Measurements from ENCODE around the gene PSORS1C2. TPM values are rescaled to one million over a fixed set of nuclear protein-coding genes. Genes with fewer than 3 reads are reported as not detected.
A peak's percentile ranks its signal among the peaks of the same experiment; 100 is the strongest.

Gene PSORS1C2
- total RNA-seq, 1 experiment from 2014 or later, result 0.55 TPM

- no peak for TF ChIP-seq JAZF1 (CRISPR knock-in tag; IDR thresholded peaks at IDR 0.05)
- no peak for TF ChIP-seq TEAD1 (CRISPR knock-in tag; IDR thresholded peaks at IDR 0.05)
- no peak for TF ChIP-seq SMAD3 (CRISPR knock-in tag; IDR thresholded peaks at IDR 0.05; ENCODE audit: borderline replicate concordance)
- TF ChIP-seq ZNF396 (CRISPR knock-in tag; IDR thresholded peaks at IDR 0.05; ENCODE audit: borderline replicate concordance), result no peak
- no peak for TF ChIP-seq KAT7 (CRISPR knock-in tag; IDR thresholded peaks at IDR 0.05; ENCODE audit: borderline replicate concordance)
- no peak for TF ChIP-seq NR1H2 (CRISPR knock-in tag; IDR thresholded peaks at IDR 0.05)
- TF ChIP-seq ZNF281 (CRISPR knock-in tag; IDR thresholded peaks at IDR 0.05), result 0 out of 2 replicates have a peak, but pooled peaks have one; percentile 21
- TF ChIP-seq ZMAT4 (CRISPR knock-in tag; IDR thresholded peaks at IDR 0.05), result no peak
- no peak for TF ChIP-seq ZNF219 (CRISPR knock-in tag; IDR thresholded peaks at IDR 0.05; ENCODE audit: borderline replicate concordance)
- TF ChIP-seq CREB1 (CRISPR knock-in tag; IDR thresholded peaks at IDR 0.05), result 0 out of 2 replicates have a peak, but pooled peaks have one; percentile 20
- TF ChIP-seq NFE2L1 (CRISPR knock-in tag; IDR thresholded peaks at IDR 0.05), result no peak
- TF ChIP-seq FOXK1 (CRISPR knock-in tag; IDR thresholded peaks at IDR 0.05), result no peak
- no peak for TF ChIP-seq ZNF416 (CRISPR knock-in tag; IDR thresholded peaks at IDR 0.05)
- no peak for TF ChIP-seq ZNF232 (CRISPR knock-in tag; IDR thresholded peaks at IDR 0.05)
- no peak for TF ChIP-seq PREB (CRISPR knock-in tag; IDR thresholded peaks at IDR 0.05; ENCODE audit: borderline replicate concordance)
- TF ChIP-seq ZNF138 (CRISPR knock-in tag; conservative IDR thresholded peaks at IDR 0.05), result no peak
- TF ChIP-seq NFYB (CRISPR knock-in tag; conservative IDR thresholded peaks at IDR 0.05; ENCODE audit: low read depth), result no peak
- no peak for TF ChIP-seq GRHL2 (CRISPR knock-in tag; IDR thresholded peaks at IDR 0.05; ENCODE audit: insufficient replicate concordance, severe bottlenecking)
- TF ChIP-seq FOXP1 (CRISPR knock-in tag; IDR thresholded peaks at IDR 0.05; ENCODE audit: borderline replicate concordance), result peak; percentile 57; the same call in 1 of the 2 replicates
- no peak for TF ChIP-seq MXD4 (CRISPR knock-in tag; IDR thresholded peaks at IDR 0.05; ENCODE audit: borderline replicate concordance)
- TF ChIP-seq NFATC4 (CRISPR knock-in tag; IDR thresholded peaks at IDR 0.05), result peak; percentile 68; the same call in 1 of the 2 replicates
- TF ChIP-seq SOX15 (CRISPR knock-in tag; IDR thresholded peaks at IDR 0.05), result no peak
- peak; percentile 35; the same call in 1 of the 2 replicates for TF ChIP-seq MAX (CRISPR knock-in tag; IDR thresholded peaks at IDR 0.05)
- no peak for TF ChIP-seq SP1 (CRISPR knock-in tag; conservative IDR thresholded peaks at IDR 0.05)
- no peak for TF ChIP-seq OVOL2 (CRISPR knock-in tag; IDR thresholded peaks at IDR 0.05; ENCODE audit: borderline replicate concordance)
- TF ChIP-seq NR2C2 (CRISPR knock-in tag; IDR thresholded peaks at IDR 0.05), result no peak
- no peak for TF ChIP-seq ZSCAN18 (CRISPR knock-in tag; IDR thresholded peaks at IDR 0.05)
- no peak for TF ChIP-seq MLX (CRISPR knock-in tag; IDR thresholded peaks at IDR 0.05)
- no peak for TF ChIP-seq ZNF423 (CRISPR knock-in tag; IDR thresholded peaks at IDR 0.05)
These were observed 20.3 kb upstream of the PSORS1C2 start (continued) for GRCh38 chr6:31158863-31159855.

Data from WTC11 (cell line).